Endothelial cell of umbilical vein (primary cell): ENCODE data around the gene CAPNS1. TPM values are rescaled to one million over a fixed set of nuclear protein-coding genes. Genes with fewer than 3 reads are reported as not detected.

Experiments used
- BruUV-seq: library from RNA; stranded (reverse); fragments of 400-500 nt; replicated peaks from 2 replicates; lab custom pipeline; 2021; lab: Mats Ljungman, UMichigan
- CTCF ChIA-PET: fragments of 300-600, 350-600 bp; sonication (Branson Sonifier 250); formaldehyde crosslinking; loops from one replicate; lab custom pipeline; 2021; ENCODE audit warnings: antibody characterized with exemption, inconsistent platforms; lab: Charles Lee
- POLR2A ChIA-PET: fragments of 300-600, 350-600 bp; sonication (Branson Sonifier 250); formaldehyde crosslinking; loops from one replicate; lab custom pipeline; 2021; ENCODE audit warnings: antibody characterized with exemption, inconsistent platforms; lab: Charles Lee
- DNase-seq: peaks from one replicate; pipeline ENCODE4 v3.0.0-alpha.2; 2011; ENCODE audit warnings: low read depth, low spot score
- FAIRE-seq: peaks from 2 replicates; lab custom pipeline; 2011; peaks lifted over from hg19 to GRCh38; lab: Jason Lieb, UNC
- H2AFZ ChIP-seq: 2 replicates; pipeline ENCODE4 v1.6.0; 2012; ENCODE audit warnings: low read depth, low read length, control low read depth, inconsistent platforms
- H3K27ac ChIP-seq: 2 replicates; pipeline ENCODE4 v1.5.1; 2011; ENCODE audit warnings: low read depth, mild to moderate bottlenecking, control low read depth, low read length, moderate library complexity; ENCODE audit not compliant: insufficient read depth
- H3K27me3 ChIP-seq, 2 experiments: 2 replicates each; pipeline versions ENCODE4 v1.6.0 to v1.6.1; 2011; ENCODE audit warnings: low read length in 2 of 2, mixed read lengths in 1 of 2; ENCODE audit not compliant: control insufficient read depth in 2 of 2, insufficient read depth in 2 of 2
- H3K36me3 ChIP-seq, 2 experiments: 2 replicates in 1 of 2; 3 replicates in 1 of 2; pipeline ENCODE4 v1.5.1; 2011; ENCODE audit warnings: low read length in 2 of 2, mild to moderate bottlenecking in 1 of 2, moderate library complexity in 1 of 2; ENCODE audit not compliant: control insufficient read depth in 2 of 2, insufficient read depth in 2 of 2; ENCODE audit errors: extremely low read depth in 1 of 2
- H3K4me1 ChIP-seq: 3 replicates; pipeline ENCODE4 v1.5.1; 2011; ENCODE audit warnings: mild to moderate bottlenecking, low read length; ENCODE audit not compliant: control insufficient read depth, insufficient read depth; ENCODE audit errors: extremely low read depth
- H3K4me2 ChIP-seq: 2 replicates; pipeline ENCODE4 v1.6.1; 2011; ENCODE audit warnings: low read length, control low read depth, mixed read lengths; ENCODE audit not compliant: insufficient read depth
- H3K4me3 ChIP-seq, 3 experiments: fragments of 200-600 bp in 1 of 3; sonication (generic), shearing (Covaris generic) in 1 of 3; replicated peaks in 1 of 3; 2 replicates each; pipeline ENCODE4 v1.5.1; 2011 to 2016; ENCODE audit warnings: control low read depth in 3 of 3, low read length in 3 of 3, mild to moderate bottlenecking in 2 of 3, inconsistent platforms in 1 of 3, low read depth in 1 of 3, moderate library complexity in 1 of 3; ENCODE audit not compliant: insufficient read depth in 1 of 3
- H3K79me2 ChIP-seq: 2 replicates; pipeline ENCODE4 v1.6.0; 2012; ENCODE audit warnings: low read length, inconsistent platforms; ENCODE audit not compliant: control insufficient read depth, insufficient read depth
- H3K9ac ChIP-seq: replicated peaks from 2 replicates; pipeline ENCODE3; 2011; ENCODE audit warnings: low read length, control low read depth; ENCODE audit not compliant: insufficient read depth; ENCODE audit errors: extremely low read depth
- H3K9me1 ChIP-seq: replicated peaks from 3 replicates; pipeline ENCODE4 v1.6.0; 2011; ENCODE audit warnings: mild to moderate bottlenecking, low read length; ENCODE audit not compliant: control insufficient read depth, insufficient read depth; ENCODE audit errors: extremely low read depth
- H3K9me3 ChIP-seq: replicated peaks from 2 replicates; pipeline ENCODE4 v1.5.1; 2012; ENCODE audit warnings: low read length, inconsistent platforms; ENCODE audit not compliant: control insufficient read depth, insufficient read depth
- H4K20me1 ChIP-seq: replicated peaks from 2 replicates; pipeline ENCODE3; 2011; ENCODE audit warnings: mild to moderate bottlenecking, low read length; ENCODE audit not compliant: control insufficient read depth, insufficient read depth; ENCODE audit errors: extremely low read depth
- EZH2 ChIP-seq: IDR thresholded peaks from 2 replicates; pipeline ENCODE4 v1.6.1; 2012; ENCODE audit warnings: borderline replicate concordance, low read depth, mild to moderate bottlenecking, moderate library complexity, low read length, inconsistent platforms; ENCODE audit not compliant: severe bottlenecking
- FOS ChIP-seq: IDR thresholded peaks from 2 replicates; pipeline ENCODE4 v1.6.1; 2011; ENCODE audit warnings: mild to moderate bottlenecking, low read length, moderate library complexity, borderline replicate concordance; ENCODE audit not compliant: insufficient read depth
- GATA2 ChIP-seq: IDR thresholded peaks from 2 replicates; pipeline ENCODE4 v1.7.0; 2011; ENCODE audit warnings: low read depth, mild to moderate bottlenecking, moderate library complexity, mixed read lengths, low read length; ENCODE audit not compliant: insufficient read length, insufficient read depth
- JUN ChIP-seq: IDR thresholded peaks from 2 replicates; pipeline ENCODE4 v1.6.1; 2011; ENCODE audit warnings: borderline replicate concordance, low read depth; ENCODE audit not compliant: insufficient read length, insufficient read depth
- MYC ChIP-seq: IDR thresholded peaks from one replicate; pipeline ENCODE4 v1.6.1; 2011; ENCODE audit warnings: mild to moderate bottlenecking, low read depth, low read length
- POLR2A ChIP-seq: IDR thresholded peaks from 2 replicates; pipeline ENCODE4 v1.6.1; 2012; ENCODE audit warnings: low read depth, mild to moderate bottlenecking, control low read depth, low read length
- POLR2AphosphoS5 ChIP-seq: IDR thresholded peaks from 2 replicates; pipeline ENCODE4 v1.6.1; 2012; ENCODE audit warnings: low read depth, mild to moderate bottlenecking, control low read depth, low read length, moderate library complexity; ENCODE audit not compliant: insufficient read depth
- dilution Hi-C: fragments of 300-500 bp; cut with MboI; formaldehyde crosslinking; loops from one replicate; pipeline ENCODE4 v1.15.0; 2019; ENCODE audit warnings: low sequenced_read_pairs; ENCODE audit not compliant: extremely low pct_ligation_motif_present
- intact Hi-C: fragments of 100-400 bp; cut with micrococcal nuclease; formaldehyde crosslinking; loops from one replicate; pipeline ENCODE4 v1.10.0; 2022
- polyA plus RNA-seq, 4 experiments: library from polyadenylated mRNA; depleted of rRNA in 3 of 4; stranded (reverse) in 3 of 4; unstranded in 1 of 4; fragments of >200 nt; gene quantifications; 2 replicates each; pipeline versions ENCODE4 v1.2.1 to v1.2.3, GENCODE V29; 2011 to 2012; ENCODE audit warnings: missing spikeins in 1 of 4
- total RNA-seq: library from RNA; stranded (reverse); gene quantifications from 2 replicates; pipeline ENCODE4 v1.2.3, GENCODE V29; 2021
- TF ChIP-seq, protein P1 (sequence below): IDR thresholded peaks from 2 replicates; pipeline ENCODE4 v1.6.1; 2011; ENCODE audit not compliant: insufficient read depth, insufficient read length
- TF ChIP-seq, protein P2 (sequence below), 2 donors: IDR thresholded peaks; 1 replicate in 1 of 2; 2 replicates in 1 of 2; pipeline ENCODE4 v1.5.1; 2011; ENCODE audit warnings: low read length in 2 of 2, mild to moderate bottlenecking in 2 of 2, moderate library complexity in 2 of 2, control low read depth in 1 of 2, inconsistent platforms in 1 of 2, low read depth in 1 of 2; ENCODE audit not compliant: insufficient read depth in 1 of 2; ENCODE audit errors: extremely low read depth in 1 of 2

Gene CAPNS1
- total and polyA plus RNA-seq, 2 donors (not counting 3 experiments of a cell fraction or from before 2014, with no cell fraction given), result 777 to 1,095 TPM

DNA sequence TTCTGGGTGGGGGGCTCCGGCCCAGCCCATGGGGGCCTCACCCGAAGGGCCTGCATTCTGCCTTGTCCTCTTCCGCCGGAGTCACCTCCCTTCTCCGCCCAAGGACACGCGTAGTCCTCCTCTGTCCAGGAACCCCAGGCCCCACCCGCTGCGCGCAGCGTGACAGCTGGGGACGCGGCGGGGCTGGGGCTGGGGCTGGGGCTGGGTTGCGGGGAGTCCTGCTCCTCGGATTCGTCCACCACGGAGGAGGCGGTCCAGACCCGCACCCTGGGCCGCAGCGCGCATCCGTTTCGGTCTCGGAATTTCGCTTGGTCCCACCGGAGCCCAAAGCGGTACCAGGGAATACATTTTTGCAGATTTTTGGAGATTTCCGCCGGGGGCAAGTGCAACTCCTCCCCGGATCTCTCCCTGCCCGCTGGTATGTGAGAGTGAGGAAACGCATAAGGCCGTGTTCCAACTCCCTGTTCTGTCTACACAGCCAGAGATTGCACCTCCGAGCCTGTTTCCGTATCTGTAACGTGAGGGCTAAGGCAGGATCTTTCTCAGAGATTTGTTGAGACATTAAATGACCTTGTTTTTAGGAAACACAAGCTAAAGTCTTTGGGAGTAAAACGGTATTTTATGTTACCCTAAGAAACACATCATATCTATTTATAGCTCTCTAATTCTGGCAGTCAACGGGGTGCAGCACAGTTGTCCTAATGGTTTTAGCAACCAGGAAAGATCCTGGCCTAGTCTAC is 12.7 kb downstream of the CAPNS1 start, which contains the start of gene COX7A1:
Gene COX7A1 (minus strand): TSS at position 96 of the 740 bp plus-strand sequence. CDS start 40 bp downstream, at position 56.
- Histone ChIP-seq H3K9me1 (no peaks in the 10 kb centered on the region), H2AFZ (peak within 1 kb of the TSS; percentile 43), H3K9me3 (no peaks in the 10 kb centered on the region), H3K9ac (peak within 1 kb of the TSS; percentile 61), H3K27ac (peak within 1 kb of the TSS; percentile 53), H3K4me2 (peak within 1 kb of the TSS; percentile 66), H3K27me3 (no peaks in the 10 kb centered on the region), H4K20me1 (no peaks in the 10 kb centered on the region), H3K79me2 (no peaks in the 10 kb centered on the region), H3K36me3 (peaks cover 8 to 22% of the 10 kb centered on the region in 2 experiments), H3K4me3 (peak within 1 kb of the TSS; percentile 43 to 70 (median 56)), H3K4me1 (peaks cover 13% of the 10 kb centered on the region)
- intact Hi-C loops (loop anchor here (1.0 kb wide), 1 partner anchor 24 kb away; no protein-coding TSS in a partner anchor), dilution Hi-C loops (no loop called here)
- no TSS peak for BruUV-seq
- ChIA-PET CTCF (interaction anchor here (0.8 to 3.4 kb wide), 6 partner anchors 11 to 93 kb away, joined by 3 to 23 read pairs (median 10); no protein-coding TSS in a partner anchor), POLR2A (interaction anchor here (1.0 kb wide), 1 partner anchor 25 kb away, joined by 3 read pairs; no protein-coding TSS in a partner anchor)
- FAIRE-seq (peak; percentile 77), DNase-seq (peak; percentile 23)
- TF ChIP-seq, protein P1, sequence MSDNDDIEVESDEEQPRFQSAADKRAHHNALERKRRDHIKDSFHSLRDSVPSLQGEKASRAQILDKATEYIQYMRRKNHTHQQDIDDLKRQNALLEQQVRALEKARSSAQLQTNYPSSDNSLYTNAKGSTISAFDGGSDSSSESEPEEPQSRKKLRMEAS, result no peak
- no peak for TF ChIP-seq JUN
- TF ChIP-seq, protein P2, sequence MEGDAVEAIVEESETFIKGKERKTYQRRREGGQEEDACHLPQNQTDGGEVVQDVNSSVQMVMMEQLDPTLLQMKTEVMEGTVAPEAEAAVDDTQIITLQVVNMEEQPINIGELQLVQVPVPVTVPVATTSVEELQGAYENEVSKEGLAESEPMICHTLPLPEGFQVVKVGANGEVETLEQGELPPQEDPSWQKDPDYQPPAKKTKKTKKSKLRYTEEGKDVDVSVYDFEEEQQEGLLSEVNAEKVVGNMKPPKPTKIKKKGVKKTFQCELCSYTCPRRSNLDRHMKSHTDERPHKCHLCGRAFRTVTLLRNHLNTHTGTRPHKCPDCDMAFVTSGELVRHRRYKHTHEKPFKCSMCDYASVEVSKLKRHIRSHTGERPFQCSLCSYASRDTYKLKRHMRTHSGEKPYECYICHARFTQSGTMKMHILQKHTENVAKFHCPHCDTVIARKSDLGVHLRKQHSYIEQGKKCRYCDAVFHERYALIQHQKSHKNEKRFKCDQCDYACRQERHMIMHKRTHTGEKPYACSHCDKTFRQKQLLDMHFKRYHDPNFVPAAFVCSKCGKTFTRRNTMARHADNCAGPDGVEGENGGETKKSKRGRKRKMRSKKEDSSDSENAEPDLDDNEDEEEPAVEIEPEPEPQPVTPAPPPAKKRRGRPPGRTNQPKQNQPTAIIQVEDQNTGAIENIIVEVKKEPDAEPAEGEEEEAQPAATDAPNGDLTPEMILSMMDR (IDR thresholded peaks at IDR 0.05; ENCODE audit: extremely low read depth in 1 of 2, insufficient read depth in 1 of 2, low read depth in 1 of 2, low read length in 2 of 2), result no peak
- TF ChIP-seq FOS, result no peak
- TF ChIP-seq EZH2, result no peak
- no peak for TF ChIP-seq GATA2
- no peak for TF ChIP-seq POLR2AphosphoS5
- no peak for TF ChIP-seq POLR2A
- TF ChIP-seq MYC, result no peak
